LNCAP (cell line): ENCODE data around the gene ENPP1.

ENCODE experiments used
- CTCF ChIP-seq: fragments of 450-650 bp; IDR thresholded peaks from 2 replicates; pipeline ENCODE4 v1.5.1; 2017; ENCODE audit warnings: mild to moderate bottlenecking

Gene ENPP1

GRCh38 chr6:131819572-131820124 lies 11.8 kb downstream of the ENPP1 start:
- no peak for TF ChIP-seq CTCF

GRCh38 chr6:131821010-131821807 lies 13.4 kb downstream of the ENPP1 start:
- TF ChIP-seq CTCF: no peak

GRCh38 chr6:131822119-131822518 lies 14.3 kb downstream of the ENPP1 start:
- TF ChIP-seq CTCF: no peak

- no peak for TF ChIP-seq CTCF
These were observed 15.6 kb downstream of the ENPP1 start for GRCh38 chr6:131823276-131823902.

DNA sequence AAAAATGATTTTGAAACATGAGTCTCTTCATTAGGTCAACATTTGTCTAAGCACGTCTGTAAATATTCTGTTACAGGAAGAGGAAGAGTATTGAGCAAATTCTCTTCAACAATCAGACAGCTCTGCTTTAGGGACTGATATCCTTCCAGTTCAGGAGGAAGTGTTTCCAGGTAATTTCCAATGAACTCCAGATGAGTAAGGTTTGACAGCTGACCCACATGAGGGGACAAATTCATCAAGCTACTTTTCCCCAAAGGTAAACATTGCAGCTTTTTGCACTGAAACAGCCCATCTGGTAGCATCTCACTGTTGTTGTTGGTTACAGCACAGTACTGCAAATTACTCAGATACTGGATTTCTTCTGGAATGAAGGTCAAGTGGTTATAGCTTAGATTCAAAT lies 18.1 kb downstream of the ENPP1 start:
- TF ChIP-seq CTCF: no peak

DNA sequence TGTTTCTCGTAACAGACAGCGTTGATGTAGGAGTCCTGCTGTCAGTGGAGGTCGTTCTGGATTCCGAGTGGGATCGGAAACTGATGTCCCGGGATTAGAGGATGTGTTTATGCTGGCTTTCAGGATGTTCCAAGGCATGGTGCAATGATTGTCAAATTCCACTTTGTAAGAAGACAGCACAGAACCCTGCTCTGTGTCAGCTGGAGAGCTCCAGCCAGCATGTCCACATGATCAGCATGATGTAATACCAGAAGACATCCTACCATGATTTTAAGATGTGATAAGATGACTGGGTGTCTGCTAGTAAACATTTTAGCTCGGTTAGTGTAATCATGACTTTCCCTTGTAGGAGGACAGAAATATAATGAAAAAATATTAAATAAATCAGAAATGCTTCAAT lies 20.3 kb downstream of the ENPP1 start:
- no peak for TF ChIP-seq CTCF

DNA sequence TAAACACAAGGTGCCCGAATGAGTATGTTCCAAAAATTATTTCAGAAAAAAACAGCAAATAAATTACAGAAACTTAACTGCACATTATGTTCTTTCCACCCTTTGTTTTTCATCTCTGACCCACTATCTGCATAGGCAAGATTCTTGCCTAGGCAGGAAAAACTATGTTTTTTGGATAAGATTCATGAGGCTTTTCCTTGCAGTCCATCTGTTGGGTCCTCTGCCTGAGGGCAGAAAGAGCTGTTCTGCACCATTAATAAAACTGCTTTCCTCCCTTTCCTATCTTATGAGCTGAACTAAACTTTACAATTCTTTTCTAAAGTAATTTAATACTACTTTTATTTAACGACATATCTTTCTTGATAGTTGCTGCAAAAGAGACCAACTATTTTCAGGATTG lies 21.1 kb downstream of the ENPP1 start:
- no peak for TF ChIP-seq CTCF
